ENCODE results near the gene NID1. TPM values are rescaled to one million over a fixed set of nuclear protein-coding genes. Genes with fewer than 3 reads are reported as not detected.

The NID1 gene
- total RNA-seq, 6 experiments from 2014 or later: 45.7 to 67.1 (median 59.1) TPM

- TF ChIP-seq CTCF (IDR thresholded peaks at IDR 0.05) (no peak), POLR2A (IDR thresholded peaks at IDR 0.05) (no peak)
- 50% methylated on average over 7 of the region's 11 CpGs for WGBS (ENCODE audit: insufficient coverage, low coverage, low lambda C conversion rate, missing lambda C conversion rate)
- intact Hi-C loops (cut with DNase I): no loop called here
- Histone ChIP-seq H3K27ac (peak overlapping the region in 1 of 3 donors; percentile 68), H3K9me3 (no peaks in the 10 kb centered on the region), H3K4me1 (peaks cover 0 to 22% (median 1%) of the 10 kb centered on the region in 4 donors), H3K27me3 (no peaks in the 10 kb centered on the region), H3K36me3 (peaks cover 0 to 12% (median 1%) of the 10 kb centered on the region in 4 donors), H3K4me3 (no peak overlapping the region)
- peak; percentile 25 to 65 (median 45) for ATAC-seq
- peak in 2 of 3 donors; percentile 64 to 77 for DNase-seq
Observed at GRCh38 chr1:236011641-236012040, 53.2 kb downstream of the NID1 start.

GRCh38 chr1:236010443-236010842, 54.4 kb downstream of the NID1 start:
- Histone ChIP-seq H3K9me3 (no peaks in the 10 kb centered on the region), H3K36me3 (peaks cover 0 to 12% (median 1%) of the 10 kb centered on the region in 4 donors), H3K27me3 (no peaks in the 10 kb centered on the region), H3K4me3 (no peak overlapping the region), H3K4me1 (peaks cover 0 to 22% (median 1%) of the 10 kb centered on the region in 4 donors), H3K27ac (peak overlapping the region in 2 of 3 donors; percentile 14 to 57)
- DNase-seq (no peak), ATAC-seq (no peak)
- intact Hi-C loops (cut with DNase I): no loop called here
- no peak for TF ChIP-seq POLR2A (IDR thresholded peaks at IDR 0.05)
- no peak for TF ChIP-seq CTCF (IDR thresholded peaks at IDR 0.05)
- WGBS (ENCODE audit: insufficient coverage, low coverage, low lambda C conversion rate, missing lambda C conversion rate): 78% methylated on average over 7 of the region's 7 CpGs

GRCh38 chr1:236009857-236010256, 55.0 kb downstream of the NID1 start:
- DNase-seq (no peak), ATAC-seq (peak in 1 of 4 donors; percentile 42)
- H3K27me3 ChIP-seq: no peaks in the 10 kb centered on the region
- TF ChIP-seq CTCF (IDR thresholded peaks at IDR 0.05) (no peak), POLR2A (IDR thresholded peaks at IDR 0.05) (no peak)
- no peak overlapping the region for H3K4me3 ChIP-seq
- WGBS (ENCODE audit: insufficient coverage, low coverage, low lambda C conversion rate, missing lambda C conversion rate): 59% methylated on average over 2 of the region's 2 CpGs
- intact Hi-C loops (cut with DNase I): no loop called here
- peaks cover 0 to 12% (median 1%) of the 10 kb centered on the region in 4 donors for H3K36me3 ChIP-seq
- peaks cover 0 to 22% (median 1%) of the 10 kb centered on the region in 4 donors for H3K4me1 ChIP-seq
- H3K27ac ChIP-seq: peak overlapping the region in 1 of 3 donors; percentile 57
- H3K9me3 ChIP-seq: no peaks in the 10 kb centered on the region

GRCh38 chr1:236009191-236009590, 55.7 kb downstream of the NID1 start:
- no peak for TF ChIP-seq POLR2A (IDR thresholded peaks at IDR 0.05)
- TF ChIP-seq CTCF (IDR thresholded peaks at IDR 0.05): no peak
- ATAC-seq: peak in 1 of 4 donors; percentile 16
- Histone ChIP-seq H3K9me3 (no peaks in the 10 kb centered on the region), H3K27ac (no peak overlapping the region), H3K4me1 (peaks cover 0 to 22% (median 1%) of the 10 kb centered on the region in 4 donors), H3K4me3 (no peak overlapping the region), H3K36me3 (peaks cover 0 to 12% (median 1%) of the 10 kb centered on the region in 4 donors), H3K27me3 (no peaks in the 10 kb centered on the region)
- intact Hi-C loops (cut with DNase I): no loop called here
- DNase-seq: no peak
- WGBS (ENCODE audit: insufficient coverage, low coverage, low lambda C conversion rate, missing lambda C conversion rate): 83% methylated on average over 4 of the region's 5 CpGs
